Right cardiac atrium (tissue), 5 donors: Measurements from ENCODE around the gene PPP1R9B. TPM values are rescaled to one million over a fixed set of nuclear protein-coding genes. Genes with fewer than 3 reads are reported as not detected.

Experiments
- ATAC-seq, 2 donors: fragments of 200-7000 bp; cut with Tn5 transposase; one replicate each; pipeline versions ENCODE4 v1.8.0 to v1.9.1; 2020; ENCODE audit warnings: moderate library complexity in 2 of 2, mild to moderate bottlenecking in 1 of 2
- DNase-seq, 3 donors: peaks; one replicate each; pipeline ENCODE4 v3.0.0-alpha.2; 2020
- H3K27ac ChIP-seq: one replicate; pipeline ENCODE4 v1.5.1; 2013; ENCODE audit warnings: mild to moderate bottlenecking, low read length, control low read depth, moderate library complexity
- H3K27me3 ChIP-seq: one replicate; pipeline ENCODE4 v1.6.1; 2013; ENCODE audit not compliant: control insufficient read depth, insufficient read depth
- H3K4me1 ChIP-seq: one replicate; pipeline ENCODE4 v1.6.1; 2013; ENCODE audit warnings: low read length; ENCODE audit not compliant: control insufficient read depth, insufficient read depth
- H3K4me3 ChIP-seq: one replicate; pipeline ENCODE4 v1.5.1; 2013; ENCODE audit warnings: low read length, control low read depth
- H3K9me3 ChIP-seq: one replicate; pipeline ENCODE4 v1.6.1; 2013; ENCODE audit warnings: low read length; ENCODE audit not compliant: control insufficient read depth
- WGBS: extraction: QIAGEN DNeasy Blood & Tissue Kit; methylation state at CpG from one replicate; pipeline ENCODE4 v1.1.7; 2013; 5-methylcytosine and 5-hydroxymethylcytosine counted together
- intact Hi-C, 4 donors: fragments of 100-400 bp; cut with DNase I; formaldehyde crosslinking; loops; one replicate each; pipeline versions ENCODE4 v1.11.0 to v1.14.0; 2022 to 2023
- polyA plus RNA-seq: library from polyadenylated mRNA; stranded (reverse); fragments of 200-250 nt; gene quantifications from one replicate; pipeline ENCODE4 v1.2.3, GENCODE V29; 2013
- total RNA-seq, 4 donors: library from RNA; stranded (reverse); fragmentation: NEBNext Ultra II Directional; extraction: Animal tissue kit (Norgen Biotek cat#: 25700); gene quantifications; one replicate each; pipeline ENCODE4 v1.2.1, GENCODE V29; 2021
- donor health status: healthy with polysubstance abuse.
- donor health status: DM: no; HTN: yes; CAD: no.
- donor health status: DM: no; HTN: no; CAD: no.
- donor health status: DM: no; HTN: yes; CAD: no; lungs with severe emphysema.
- donor health status: DM: yes; HTN: yes; CAD: no.

The PPP1R9B gene
- total and polyA plus RNA-seq, 5 donors: 26.5 to 40.7 (median 34.4) TPM

- H3K4me1 ChIP-seq: peaks cover 9% of the 10 kb centered on the region
- H3K4me3 ChIP-seq: no peak overlapping the region
- intact Hi-C loops: no loop called here
- H3K9me3 ChIP-seq: no peaks in the 10 kb centered on the region
- 92% methylated on average over 11 of the region's 11 CpGs for WGBS
- ATAC-seq: no peak
- H3K27ac ChIP-seq: no peak overlapping the region
- DNase-seq: peak; percentile 10 to 46 (median 32)
- H3K27me3 ChIP-seq: no peaks in the 10 kb centered on the region
Measured at GRCh38 chr17:50172130-50172529, 21.7 kb upstream of the PPP1R9B start.

- intact Hi-C loops: no loop called here
- Histone ChIP-seq H3K9me3 (no peaks in the 10 kb centered on the region), H3K4me1 (peaks cover 6% of the 10 kb centered on the region), H3K27ac (peak overlapping the region; percentile 9), H3K4me3 (no peak overlapping the region), H3K27me3 (no peaks in the 10 kb centered on the region)
- ATAC-seq: no peak
- peak; percentile 16 to 56 (median 55) for DNase-seq
- 83% methylated on average over 17 of the region's 17 CpGs for WGBS
Measured at GRCh38 chr17:50171371-50172071, 21.0 kb upstream of the PPP1R9B start.

GRCh38 chr17:50170662-50171370 is 20.3 kb upstream of the PPP1R9B start:
- DNase-seq (peak; percentile 2 to 27 (median 22)), ATAC-seq (no peak)
- Histone ChIP-seq H3K4me1 (peaks cover 6% of the 10 kb centered on the region), H3K27me3 (no peaks in the 10 kb centered on the region), H3K9me3 (no peaks in the 10 kb centered on the region), H3K27ac (peak overlapping the region; percentile 17), H3K4me3 (no peak overlapping the region)
- intact Hi-C loops: no loop called here
- 89% methylated on average over 10 of the region's 10 CpGs for WGBS

- intact Hi-C loops: loop anchor here in 3 of 4 donors (5.0 to 10.0 kb wide), 2 partner anchors 53 to 55 kb away; no protein-coding TSS in a partner anchor
- ATAC-seq (no peak), DNase-seq (peak; percentile 13 to 44 (median 41))
- Histone ChIP-seq H3K27me3 (no peaks in the 10 kb centered on the region), H3K4me1 (peaks cover 6% of the 10 kb centered on the region), H3K9me3 (no peaks in the 10 kb centered on the region), H3K4me3 (no peak overlapping the region), H3K27ac (no peak overlapping the region)
- WGBS: 89% methylated on average over 9 of the region's 9 CpGs
Measured at GRCh38 chr17:50169881-50170459, 19.5 kb upstream of the PPP1R9B start.

GRCh38 chr17:50169121-50169764 is 18.8 kb upstream of the PPP1R9B start:
- Histone ChIP-seq H3K27ac (no peak overlapping the region), H3K4me1 (peaks cover 6% of the 10 kb centered on the region), H3K9me3 (no peaks in the 10 kb centered on the region), H3K27me3 (no peaks in the 10 kb centered on the region), H3K4me3 (no peak overlapping the region)
- ATAC-seq (peak; percentile 2 to 24), DNase-seq (peak; percentile 52 to 75 (median 65))
- 34% methylated on average over 14 of the region's 14 CpGs for WGBS
- intact Hi-C loops: loop anchor here in 3 of 4 donors (5.0 to 10.0 kb wide), 2 partner anchors 52 to 54 kb away; no protein-coding TSS in a partner anchor

- no peak for ATAC-seq
Measured at GRCh38 chr17:50168319-50168718, 17.8 kb upstream of the PPP1R9B start.

GRCh38 chr17:50167371-50167770 is 16.9 kb upstream of the PPP1R9B start:
- intact Hi-C loops: loop anchor here in 3 of 4 donors (5.0 to 10.0 kb wide), 2 partner anchors 50 to 53 kb away; no protein-coding TSS in a partner anchor
- no peaks in the 10 kb centered on the region for H3K9me3 ChIP-seq
- DNase-seq (peak; percentile 19 to 57 (median 33)), ATAC-seq (no peak)
- WGBS: 83% methylated on average over 19 of the region's 19 CpGs
- no peaks in the 10 kb centered on the region for H3K4me1 ChIP-seq
- H3K27me3 ChIP-seq: no peaks in the 10 kb centered on the region
- H3K4me3 ChIP-seq: no peak overlapping the region
- H3K27ac ChIP-seq: no peak overlapping the region

More at GRCh38 chr17:50168319-50168718, 17.8 kb upstream of the PPP1R9B start:
- WGBS: 73% methylated on average over 13 of the region's 13 CpGs
- no peak overlapping the region for H3K27ac ChIP-seq
- DNase-seq: peak; percentile 7 to 47 (median 44)
- H3K9me3 ChIP-seq: no peaks in the 10 kb centered on the region
- H3K4me1 ChIP-seq: peaks cover 3% of the 10 kb centered on the region
- no peaks in the 10 kb centered on the region for H3K27me3 ChIP-seq
- H3K4me3 ChIP-seq: no peak overlapping the region
- intact Hi-C loops: loop anchor here in 3 of 4 donors (5.0 to 10.0 kb wide), 2 partner anchors 51 to 54 kb away; no protein-coding TSS in a partner anchor

GRCh38 chr17:50166518-50167181 is 16.2 kb upstream of the PPP1R9B start:
- peak; percentile 2 to 39 (median 4) for DNase-seq
- Histone ChIP-seq H3K27me3 (no peaks in the 10 kb centered on the region), H3K4me1 (no peaks in the 10 kb centered on the region), H3K4me3 (peak overlapping the region; percentile 27), H3K27ac (peak overlapping the region; percentile 88), H3K9me3 (no peaks in the 10 kb centered on the region)
- WGBS: 56% methylated on average over 7 of the region's 7 CpGs
- intact Hi-C loops: loop anchor here in 3 of 4 donors (5.0 to 10.0 kb wide), 2 partner anchors 49 to 52 kb away; no protein-coding TSS in a partner anchor
- no peak for ATAC-seq

- Histone ChIP-seq H3K27ac (peak within 1 kb of the TSS; percentile 88), H3K4me1 (no peaks in the 10 kb centered on the region), H3K27me3 (no peaks in the 10 kb centered on the region), H3K4me3 (peak within 1 kb of the TSS; percentile 27), H3K9me3 (no peaks in the 10 kb centered on the region)
- peak; percentile 31 to 84 (median 81) for DNase-seq
- WGBS: 37% methylated on average over 15 of the region's 15 CpGs
- intact Hi-C loops: loop anchor here in 3 of 4 donors (5.0 to 10.0 kb wide), 2 partner anchors 49 to 51 kb away; no protein-coding TSS in a partner anchor
- ATAC-seq: peak; percentile 34 to 55
Measured at GRCh38 chr17:50165867-50166517, 15.5 kb upstream of the PPP1R9B start, which contains the start of gene SGCA. SGCA (plus strand) TSS chr17:50166005; CDS start chr17:50166041, 36 bp downstream.
